ENCODE data around the gene PIP4K2A. TPM values are rescaled to one million over a fixed set of nuclear protein-coding genes. Genes with fewer than 3 reads are reported as not detected.

Gene PIP4K2A
- total and polyA plus RNA-seq, 5 donors: 10.1 to 31.7 (median 22.6) TPM

DNA sequence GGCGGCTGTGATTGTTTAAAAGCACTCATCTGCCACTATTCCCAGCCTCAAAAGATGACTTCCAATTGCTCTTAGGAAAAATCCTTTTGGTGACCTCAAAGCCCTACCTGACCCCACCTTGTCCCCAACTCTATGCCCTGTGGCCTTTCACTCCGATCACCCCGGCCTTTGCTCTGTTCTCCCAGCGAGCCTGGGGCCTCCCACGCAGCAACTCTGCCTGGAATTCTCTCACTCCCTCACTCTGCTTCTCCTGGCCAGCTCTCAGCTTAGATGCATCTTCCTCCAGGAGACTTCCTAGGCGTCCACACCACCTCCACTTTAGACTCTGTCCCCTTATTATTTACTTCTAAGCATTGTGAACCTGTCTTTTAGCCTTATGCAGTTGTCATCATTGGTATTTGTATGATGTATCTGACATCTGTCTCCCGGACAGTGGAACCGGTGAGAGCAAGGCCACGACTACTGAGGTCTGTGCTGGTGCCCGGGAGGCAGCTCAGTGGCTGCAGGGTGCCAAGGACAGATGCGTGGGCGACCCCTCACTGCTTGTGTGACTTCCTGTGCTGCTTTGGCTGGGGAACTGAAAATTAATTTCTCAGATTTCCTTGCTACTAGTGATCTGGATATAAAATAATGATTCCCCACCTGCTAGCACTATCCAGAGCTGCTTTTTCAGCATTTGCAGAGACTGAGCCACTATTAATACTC lies 63.0 kb downstream of the PIP4K2A start:
- DNase-seq (peak in 1 of 3 donors; percentile 54), ATAC-seq (no peak)
- Histone ChIP-seq H3K9me3 (ENCODE audit: control insufficient read depth, low read length) (no peaks in the 10 kb centered on the region), H3K4me3 (ENCODE audit: low read length) (no peak overlapping the region), H3K27ac (ENCODE audit: low read length) (no peak overlapping the region), H3K27me3 (ENCODE audit: control insufficient read depth, insufficient read depth) (no peaks in the 10 kb centered on the region), H3K4me1 (ENCODE audit: control insufficient read depth, insufficient read depth, low read length) (peaks cover 17% of the 10 kb centered on the region)
- intact Hi-C loops (cut with DNase I): no loop called here
- 69% methylated on average over 12 of the region's 12 CpGs for WGBS

DNA sequence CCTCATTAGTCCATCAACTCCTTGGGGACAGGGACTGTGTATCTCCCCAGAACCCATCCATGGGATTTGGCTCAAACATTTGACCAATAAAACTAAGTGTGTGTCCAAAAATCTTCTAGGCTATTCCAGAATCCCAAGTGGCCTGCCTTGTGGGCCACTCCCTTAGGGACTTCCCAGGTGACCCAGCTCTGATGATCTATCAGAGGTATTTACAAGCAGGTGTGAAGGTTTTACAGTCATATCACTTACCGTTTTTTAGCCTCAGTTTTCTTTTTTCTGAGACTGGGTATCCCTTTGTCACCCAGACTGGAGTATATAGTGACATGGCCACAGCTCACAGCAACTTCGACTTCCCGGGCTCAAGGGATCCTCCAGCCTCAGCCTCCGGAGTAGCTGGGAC lies 64.4 kb downstream of the PIP4K2A start:
- DNase-seq (no peak), ATAC-seq (no peak)
- intact Hi-C loops (cut with DNase I): no loop called here
- no peaks in the 10 kb centered on the region for H3K9me3 ChIP-seq (ENCODE audit: control insufficient read depth, low read length)
- H3K4me3 ChIP-seq (ENCODE audit: low read length): no peak overlapping the region
- no peaks in the 10 kb centered on the region for H3K27me3 ChIP-seq (ENCODE audit: control insufficient read depth, insufficient read depth)
- H3K4me1 ChIP-seq (ENCODE audit: control insufficient read depth, insufficient read depth, low read length): peaks cover 15% of the 10 kb centered on the region
- H3K27ac ChIP-seq (ENCODE audit: low read length): no peak overlapping the region
- WGBS: 94% methylated on average over 4 of the region's 4 CpGs

DNA sequence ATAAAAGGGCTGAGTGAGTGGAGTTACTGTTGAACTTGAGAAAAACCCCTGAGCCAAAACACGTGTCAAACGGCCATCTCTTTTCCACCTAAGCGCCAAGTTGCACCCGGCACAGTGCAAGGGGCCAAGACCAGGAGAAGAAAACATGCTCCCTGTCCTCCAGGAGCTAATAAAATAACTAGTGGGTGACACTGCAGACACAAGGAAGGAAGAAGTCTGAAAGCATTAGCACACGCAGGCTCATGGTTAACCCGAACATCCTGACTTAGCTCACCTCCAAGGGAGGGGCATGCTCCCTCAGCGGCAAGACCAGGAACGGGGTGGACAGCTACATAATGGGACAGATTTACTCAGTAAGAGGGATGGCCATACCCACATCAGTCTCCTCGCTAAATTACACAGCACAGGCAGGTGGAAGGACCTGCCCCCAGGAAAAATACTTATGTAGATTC lies 65.0 kb downstream of the PIP4K2A start:
- ATAC-seq (peak in 1 of 2 donors; percentile 21), DNase-seq (no peak)
- 55% methylated on average over 9 of the region's 9 CpGs for WGBS
- intact Hi-C loops (cut with DNase I): no loop called here
- Histone ChIP-seq H3K9me3 (ENCODE audit: control insufficient read depth, low read length) (no peaks in the 10 kb centered on the region), H3K27ac (ENCODE audit: low read length) (no peak overlapping the region), H3K27me3 (ENCODE audit: control insufficient read depth, insufficient read depth) (no peaks in the 10 kb centered on the region), H3K4me1 (ENCODE audit: control insufficient read depth, insufficient read depth, low read length) (peaks cover 15% of the 10 kb centered on the region), H3K4me3 (ENCODE audit: low read length) (no peak overlapping the region)

DNA sequence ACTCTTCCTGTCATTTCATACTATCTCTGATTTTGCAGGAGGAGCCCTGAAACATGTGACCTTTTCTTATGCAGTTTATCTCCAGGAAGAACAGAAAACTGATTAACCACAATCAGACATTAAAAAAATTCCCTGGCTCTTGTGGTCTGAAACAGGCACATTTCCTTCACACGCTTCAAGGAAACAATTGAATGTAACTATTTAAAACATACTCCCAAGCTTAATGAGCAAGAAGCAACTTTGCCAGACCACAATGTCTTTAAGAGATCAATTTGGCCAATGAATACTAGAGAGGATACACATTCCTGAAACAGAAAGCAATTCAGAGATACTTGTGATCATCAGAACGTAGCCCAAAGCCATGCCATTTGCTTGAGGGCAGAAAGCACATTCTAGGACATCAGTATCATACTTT lies 65.8 kb downstream of the PIP4K2A start:
- DNase-seq (no peak), ATAC-seq (peak; percentile 34 to 42)
- no peaks in the 10 kb centered on the region for H3K27me3 ChIP-seq (ENCODE audit: control insufficient read depth, insufficient read depth)
- WGBS: 11% methylated on average over 2 of the region's 2 CpGs
- intact Hi-C loops (cut with DNase I): no loop called here
- H3K27ac ChIP-seq (ENCODE audit: low read length): no peak overlapping the region
- H3K4me1 ChIP-seq (ENCODE audit: control insufficient read depth, insufficient read depth, low read length): peaks cover 15% of the 10 kb centered on the region
- no peak overlapping the region for H3K4me3 ChIP-seq (ENCODE audit: low read length)
- H3K9me3 ChIP-seq (ENCODE audit: control insufficient read depth, low read length): no peaks in the 10 kb centered on the region

DNA sequence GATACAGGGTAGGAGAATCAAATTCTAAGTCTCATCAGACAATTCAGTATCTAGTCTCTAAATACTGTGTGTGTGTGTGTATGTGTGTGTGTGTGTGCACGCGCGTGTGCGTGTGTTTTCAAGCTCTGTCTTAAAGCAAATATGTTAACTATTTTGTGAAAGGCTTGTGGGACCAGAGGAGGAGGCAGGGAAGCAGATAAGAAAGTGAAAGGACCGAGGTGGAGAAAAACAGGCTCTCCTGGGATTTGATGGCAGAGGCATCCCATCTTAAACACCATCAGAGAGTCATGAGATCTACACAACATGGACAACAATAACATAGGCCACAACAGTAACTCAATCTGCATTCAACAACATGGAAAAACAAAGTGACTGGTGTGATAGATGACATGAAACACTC lies 67.1 kb downstream of the PIP4K2A start:
- WGBS: 44% methylated on average over 5 of the region's 5 CpGs
- Histone ChIP-seq H3K4me1 (ENCODE audit: control insufficient read depth, insufficient read depth, low read length) (peaks cover 14% of the 10 kb centered on the region), H3K9me3 (ENCODE audit: control insufficient read depth, low read length) (no peaks in the 10 kb centered on the region), H3K27ac (ENCODE audit: low read length) (no peak overlapping the region), H3K27me3 (ENCODE audit: control insufficient read depth, insufficient read depth) (no peaks in the 10 kb centered on the region), H3K4me3 (ENCODE audit: low read length) (no peak overlapping the region)
- no peak for ATAC-seq
- intact Hi-C loops (cut with DNase I): no loop called here
- DNase-seq: no peak

DNA sequence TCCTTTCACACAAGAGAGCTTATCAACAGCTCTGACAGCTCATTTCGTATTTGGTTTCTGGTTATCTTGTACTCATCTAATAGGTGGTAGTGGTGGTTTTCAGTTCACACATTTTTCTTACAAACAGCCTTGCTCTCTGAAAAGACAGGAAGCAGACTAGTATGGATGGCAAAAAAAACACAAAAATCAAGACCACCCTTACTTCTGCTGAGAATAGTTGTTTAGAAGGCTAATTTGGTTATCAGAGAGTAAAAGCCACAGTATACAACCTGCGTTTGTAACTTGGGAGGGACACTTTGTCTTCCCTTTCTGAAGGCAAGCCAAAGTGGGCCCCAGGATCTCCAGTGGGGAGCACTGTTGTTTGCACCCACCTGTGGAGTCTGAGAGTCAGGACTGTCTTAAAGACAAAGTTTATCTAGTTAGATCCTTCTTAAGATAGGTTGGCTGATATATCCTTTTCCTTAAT lies 68.0 kb downstream of the PIP4K2A start:
- intact Hi-C loops (cut with DNase I): no loop called here
- ATAC-seq (no peak), DNase-seq (no peak)
- H3K27ac ChIP-seq (ENCODE audit: low read length): no peak overlapping the region
- H3K4me1 ChIP-seq (ENCODE audit: control insufficient read depth, insufficient read depth, low read length): peaks cover 14% of the 10 kb centered on the region
- H3K9me3 ChIP-seq (ENCODE audit: control insufficient read depth, low read length): no peaks in the 10 kb centered on the region
- H3K27me3 ChIP-seq (ENCODE audit: control insufficient read depth, insufficient read depth): no peaks in the 10 kb centered on the region
- H3K4me3 ChIP-seq (ENCODE audit: low read length): no peak overlapping the region
- WGBS: 46% methylated on average over 2 of the region's 2 CpGs

DNA sequence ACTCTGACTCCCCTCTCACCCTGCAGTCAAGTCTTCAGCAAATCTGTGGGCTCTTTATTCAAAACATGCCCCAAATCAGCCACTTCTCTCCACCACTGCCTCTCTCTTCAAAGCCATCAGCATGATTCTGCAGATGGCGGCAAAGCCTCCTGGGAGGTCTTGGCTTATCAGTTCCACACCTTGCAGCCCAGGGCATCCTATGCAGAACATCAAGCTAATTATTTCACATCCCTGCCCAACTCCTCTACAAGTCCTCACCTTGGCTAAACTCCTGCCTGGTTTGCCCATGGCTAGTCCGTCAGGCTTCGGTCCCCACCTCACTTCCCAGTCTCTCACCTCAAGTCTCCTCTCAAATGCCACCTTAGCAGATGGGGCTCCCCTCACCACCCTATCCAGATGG lies 70.2 kb downstream of the PIP4K2A start:
- 82% methylated on average over 3 of the region's 3 CpGs for WGBS
- Histone ChIP-seq H3K9me3 (ENCODE audit: control insufficient read depth, low read length) (no peaks in the 10 kb centered on the region), H3K27me3 (ENCODE audit: control insufficient read depth, insufficient read depth) (no peaks in the 10 kb centered on the region), H3K4me1 (ENCODE audit: control insufficient read depth, insufficient read depth, low read length) (peaks cover 5% of the 10 kb centered on the region), H3K4me3 (ENCODE audit: low read length) (no peak overlapping the region), H3K27ac (ENCODE audit: low read length) (no peak overlapping the region)
- intact Hi-C loops (cut with DNase I): no loop called here
- DNase-seq: no peak
- ATAC-seq: no peak

DNA sequence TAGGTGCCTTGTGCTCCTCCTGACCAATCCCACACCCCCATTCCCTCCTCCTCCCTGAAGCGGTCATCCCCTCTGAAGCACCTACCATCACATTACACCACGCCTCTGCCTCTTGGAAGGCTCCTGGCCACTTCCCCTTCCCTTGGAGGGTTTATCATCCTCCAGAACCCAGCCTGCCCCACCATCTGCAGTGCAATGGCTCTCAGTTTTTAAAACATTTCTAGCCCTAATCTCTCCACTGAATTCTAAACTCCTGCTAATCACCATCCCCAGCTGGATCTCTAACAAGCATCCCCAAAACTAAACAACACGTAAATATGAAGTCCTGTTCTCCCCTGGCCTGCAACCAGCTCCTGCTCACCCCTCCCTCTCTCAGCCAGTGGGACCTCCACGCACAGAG lies 70.6 kb downstream of the PIP4K2A start:
- Histone ChIP-seq H3K9me3 (ENCODE audit: control insufficient read depth, low read length) (no peaks in the 10 kb centered on the region), H3K4me3 (ENCODE audit: low read length) (no peak overlapping the region), H3K27me3 (ENCODE audit: control insufficient read depth, insufficient read depth) (no peaks in the 10 kb centered on the region), H3K4me1 (ENCODE audit: control insufficient read depth, insufficient read depth, low read length) (peaks cover 5% of the 10 kb centered on the region), H3K27ac (ENCODE audit: low read length) (no peak overlapping the region)
- DNase-seq: no peak
- WGBS: 90% methylated on average over 4 of the region's 4 CpGs
- intact Hi-C loops (cut with DNase I): no loop called here
- ATAC-seq: no peak

DNA sequence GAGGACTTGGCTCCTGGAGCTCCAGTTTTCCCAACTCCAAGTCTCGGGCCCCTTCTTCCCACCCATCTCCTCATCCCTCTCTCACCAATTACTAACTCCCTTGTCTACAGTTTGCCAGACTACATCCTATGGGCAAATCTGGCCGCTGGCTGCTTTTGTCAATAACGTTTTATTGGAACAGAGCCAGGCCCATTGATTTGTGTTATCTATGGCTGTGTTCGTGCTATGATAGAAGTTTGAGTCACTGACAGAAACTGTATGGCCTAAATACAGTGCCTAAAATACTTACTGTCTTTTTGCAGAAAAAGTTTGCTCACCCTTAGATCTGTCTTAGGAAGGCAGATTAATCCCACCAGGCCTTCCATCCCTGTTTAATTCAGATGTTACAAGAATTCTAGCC lies 71.3 kb downstream of the PIP4K2A start:
- H3K4me1 ChIP-seq (ENCODE audit: control insufficient read depth, insufficient read depth, low read length): peaks cover 5% of the 10 kb centered on the region
- H3K27ac ChIP-seq (ENCODE audit: low read length): no peak overlapping the region

DNA sequence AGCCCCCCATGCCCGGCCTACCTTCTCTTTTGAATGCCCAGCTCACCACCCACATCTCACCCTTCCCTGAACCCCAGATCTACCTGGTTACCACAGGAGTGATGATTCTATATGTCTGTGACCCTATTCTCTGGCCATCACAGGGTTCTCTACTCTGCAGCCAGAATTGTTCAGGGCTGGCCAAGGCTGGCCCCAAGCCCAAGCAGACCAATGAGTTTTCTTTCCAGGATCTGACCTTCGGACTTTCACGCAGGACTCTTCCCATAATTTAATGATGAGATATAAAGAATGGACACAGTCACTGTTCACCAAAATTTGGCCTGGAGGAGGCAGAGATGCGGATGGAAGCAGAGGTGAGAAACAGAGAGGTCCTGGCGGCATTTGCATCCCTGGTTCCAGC lies 72.6 kb downstream of the PIP4K2A start:
- H3K27ac ChIP-seq (ENCODE audit: low read length): no peak overlapping the region
- H3K9me3 ChIP-seq (ENCODE audit: control insufficient read depth, low read length): no peaks in the 10 kb centered on the region
- intact Hi-C loops (cut with DNase I): no loop called here
- DNase-seq: no peak
- WGBS: 91% methylated on average over 5 of the region's 5 CpGs
- peaks cover 2% of the 10 kb centered on the region for H3K4me1 ChIP-seq (ENCODE audit: control insufficient read depth, insufficient read depth, low read length)
- no peaks in the 10 kb centered on the region for H3K27me3 ChIP-seq (ENCODE audit: control insufficient read depth, insufficient read depth)
- ATAC-seq: no peak
- no peak overlapping the region for H3K4me3 ChIP-seq (ENCODE audit: low read length)

More for the DNA sequence above, 71.3 kb downstream of the PIP4K2A start:
- no peak for ATAC-seq
- intact Hi-C loops (cut with DNase I): no loop called here
- Histone ChIP-seq H3K9me3 (ENCODE audit: control insufficient read depth, low read length) (no peaks in the 10 kb centered on the region), H3K27me3 (ENCODE audit: control insufficient read depth, insufficient read depth) (no peaks in the 10 kb centered on the region), H3K4me3 (ENCODE audit: low read length) (no peak overlapping the region)
- no peak for DNase-seq
- WGBS: 79% methylated on average over 4 of the region's 4 CpGs

DNA sequence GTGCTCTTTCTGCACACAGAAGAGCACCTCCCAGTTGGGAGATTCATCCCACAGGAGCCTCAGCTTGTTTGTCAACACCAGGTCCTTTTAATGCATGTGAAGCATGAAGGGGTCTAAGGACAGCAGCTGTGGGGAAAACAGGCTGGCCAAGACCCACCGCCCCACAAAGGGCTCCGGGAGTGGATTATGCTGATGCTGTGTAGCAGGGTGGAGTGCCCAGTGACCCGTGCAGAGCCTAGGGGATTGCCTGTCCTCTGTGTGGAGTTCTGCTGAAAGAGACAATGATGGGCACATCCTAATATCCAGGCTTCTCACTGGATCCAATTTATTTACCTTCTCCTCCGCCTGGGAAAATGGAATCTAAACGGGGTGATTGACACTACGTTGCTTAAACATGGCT lies 74.0 kb downstream of the PIP4K2A start:
- H3K9me3 ChIP-seq (ENCODE audit: control insufficient read depth, low read length): no peaks in the 10 kb centered on the region
- intact Hi-C loops (cut with DNase I): no loop called here
- 94% methylated on average over 6 of the region's 6 CpGs for WGBS
- DNase-seq (no peak), ATAC-seq (no peak)
- H3K27ac ChIP-seq (ENCODE audit: low read length): no peak overlapping the region
- H3K27me3 ChIP-seq (ENCODE audit: control insufficient read depth, insufficient read depth): no peaks in the 10 kb centered on the region
- peaks cover 2% of the 10 kb centered on the region for H3K4me1 ChIP-seq (ENCODE audit: control insufficient read depth, insufficient read depth, low read length)
- no peak overlapping the region for H3K4me3 ChIP-seq (ENCODE audit: low read length)

DNA sequence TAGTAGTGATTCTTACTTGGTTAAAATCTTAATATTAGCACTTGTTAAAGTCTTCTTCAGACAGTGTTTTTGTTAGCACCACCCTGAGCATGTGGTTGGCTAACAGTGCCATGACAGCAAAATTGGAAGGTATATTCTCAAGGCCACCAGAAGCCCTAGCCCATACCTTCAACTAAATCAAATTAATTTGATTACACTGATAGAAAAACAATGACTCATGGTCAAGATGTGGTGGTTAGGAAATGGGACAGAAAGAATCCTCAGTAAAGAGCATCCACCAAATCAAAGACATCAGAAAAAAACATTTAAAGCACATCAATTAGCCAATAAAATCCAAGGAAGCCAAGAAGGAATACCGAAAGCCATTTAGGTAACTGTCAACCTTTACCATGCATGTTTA lies 75.5 kb downstream of the PIP4K2A start:
- H3K4me1 ChIP-seq (ENCODE audit: control insufficient read depth, insufficient read depth, low read length): peaks cover 2% of the 10 kb centered on the region
- ATAC-seq: no peak
- no peaks in the 10 kb centered on the region for H3K9me3 ChIP-seq (ENCODE audit: control insufficient read depth, low read length)
- WGBS: 94% methylated on average over 1 of the region's 1 CpG
- no peak overlapping the region for H3K27ac ChIP-seq (ENCODE audit: low read length)
- no peak for DNase-seq
- no peak overlapping the region for H3K4me3 ChIP-seq (ENCODE audit: low read length)
- intact Hi-C loops (cut with DNase I): no loop called here
- no peaks in the 10 kb centered on the region for H3K27me3 ChIP-seq (ENCODE audit: control insufficient read depth, insufficient read depth)

Measured in right cardiac atrium (tissue), 5 donors.